HCT116 (cell line): ENCODE measurements around the gene NAALADL2. TPM values are rescaled to one million over a fixed set of nuclear protein-coding genes. Genes with fewer than 3 reads are reported as not detected.

Experiments used
- ATAC-seq: fragments of 200-7000 bp; cut with Tn5 transposase; 2 replicates; pipeline ENCODE4 v1.9.1; 2020; ENCODE audit warnings: mild to moderate bottlenecking, moderate library complexity
- BruUV-seq: library from RNA; stranded (reverse); fragments of 400-500 nt; replicated peaks from 2 replicates; lab custom pipeline; 2021; lab: Mats Ljungman, UMichigan
- CTCF ChIA-PET: fragments of 300-600 bp; sonication (Branson Sonifier 250); formaldehyde crosslinking; loops from one replicate; lab custom pipeline; 2021; ENCODE audit warnings: antibody characterized with exemption; lab: Charles Lee
- POLR2A ChIA-PET: fragments of 300-600, 350-600 bp; sonication (Branson Sonifier 250); formaldehyde crosslinking; loops from one replicate; lab custom pipeline; 2021; ENCODE audit warnings: antibody characterized with exemption; lab: Charles Lee
- RAD21 ChIA-PET, 2 experiments: fragments of 300-600 bp; sonication (Branson Sonifier 250); formaldehyde crosslinking; loops; one replicate each; lab custom pipeline; 2023; ENCODE audit warnings: low total read pairs in 2 of 2; ENCODE audit not compliant: uncharacterized antibody in 2 of 2, unreplicated experiment in 2 of 2, low non-redundant PET in 1 of 2; lab: Charles Lee
- DNase-seq: peaks from one replicate; pipeline ENCODE4 v3.0.0-alpha.2; 2010; ENCODE audit warnings: low read depth, low spot score
- H2AFZ ChIP-seq: fragments of 200-600 bp; shearing (Covaris generic), sonication (generic); 2 replicates; pipeline ENCODE4 v1.6.1; 2017; ENCODE audit warnings: low read depth, mixed run types, mixed read lengths, antibody characterized with exemption, low read length; ENCODE audit not compliant: poor library complexity, severe bottlenecking
- H3K27ac ChIP-seq: 2 replicates; pipeline ENCODE4 v1.5.1; 2012; ENCODE audit warnings: low read depth, low read length
- H3K27me3 ChIP-seq: fragments of 200-600 bp; sonication (generic); 2 replicates; pipeline ENCODE4 v1.6.1; 2016; ENCODE audit warnings: mixed run types, low read length, mixed read lengths; ENCODE audit not compliant: insufficient read depth
- H3K36me3 ChIP-seq, 2 experiments: fragments of 200-500 bp in 1 of 2; fragments of 200-600 bp in 1 of 2; sonication (Bioruptor generic) in 1 of 2; sonication (generic) in 1 of 2; 2 replicates each; pipeline versions ENCODE4 v1.5.1 to v1.6.1; 2014 to 2016; ENCODE audit warnings: low read length in 2 of 2, inconsistent platforms in 1 of 2, mixed read lengths in 1 of 2, mixed run types in 1 of 2; ENCODE audit not compliant: insufficient read depth in 2 of 2, control insufficient read depth in 1 of 2
- H3K4me1 ChIP-seq, 2 experiments: fragments of 200-600 bp in 1 of 2; sonication (generic) in 1 of 2; 2 replicates each; pipeline versions ENCODE4 v1.5.1 to v1.6.1; 2012 to 2017; ENCODE audit warnings: low read length in 2 of 2, inconsistent platforms in 1 of 2, mild to moderate bottlenecking in 1 of 2, mixed read lengths in 1 of 2, mixed run types in 1 of 2, moderate library complexity in 1 of 2; ENCODE audit not compliant: insufficient read depth in 2 of 2, control insufficient read depth in 1 of 2
- H3K4me2 ChIP-seq: fragments of 200-600 bp; sonication (generic); 2 replicates; pipeline ENCODE4 v1.6.1; 2017; ENCODE audit warnings: mixed run types, low read length, mixed read lengths
- H3K4me3 ChIP-seq, 2 experiments: fragments of 200-600 bp in 1 of 2; sonication (generic) in 1 of 2; replicated peaks in 1 of 2; 2 replicates each; pipeline ENCODE4 v1.5.1; 2011 to 2016; ENCODE audit warnings: low read length in 2 of 2, control low read depth in 1 of 2, low read depth in 1 of 2, mild to moderate bottlenecking in 1 of 2, mixed read lengths in 1 of 2, mixed run types in 1 of 2
- H3K79me2 ChIP-seq: fragments of 200-600 bp; sonication (generic); 2 replicates; pipeline ENCODE4 v1.6.1; 2017; ENCODE audit warnings: mild to moderate bottlenecking, mixed run types, low read length, moderate library complexity, mixed read lengths; ENCODE audit not compliant: insufficient read depth
- H3K9ac ChIP-seq: fragments of 200-600 bp; sonication (generic); 2 replicates; pipeline ENCODE4 v1.6.1; 2016; ENCODE audit warnings: low read length, mixed read lengths
- H3K9me2 ChIP-seq: fragments of 200-600 bp; sonication (generic), shearing (Covaris generic); 2 replicates; pipeline ENCODE4 v1.6.1; 2017; ENCODE audit warnings: mixed run types, mild to moderate bottlenecking, moderate library complexity; ENCODE audit not compliant: insufficient read depth
- H3K9me3 ChIP-seq, 2 experiments: fragments of 200-500 bp in 1 of 2; fragments of 200-600 bp in 1 of 2; sonication (Bioruptor generic) in 1 of 2; sonication (generic) in 1 of 2; 2 replicates each; pipeline ENCODE4 v1.6.1; 2014 to 2017; ENCODE audit warnings: low read length in 2 of 2, mixed read lengths in 2 of 2, inconsistent platforms in 1 of 2, low read depth in 1 of 2, mild to moderate bottlenecking in 1 of 2, mixed run types in 1 of 2, moderate library complexity in 1 of 2; ENCODE audit not compliant: control insufficient read depth in 1 of 2, insufficient read depth in 1 of 2
- H4K20me1 ChIP-seq: fragments of 200-600 bp; sonication (generic), shearing (Covaris generic); 2 replicates; pipeline ENCODE4 v1.6.1; 2017; ENCODE audit warnings: mixed run types, mild to moderate bottlenecking, moderate library complexity; ENCODE audit not compliant: insufficient read depth
- ATF3 ChIP-seq: IDR thresholded peaks from 2 replicates; pipeline ENCODE4 v1.6.1; 2012
- CBX3 ChIP-seq: IDR thresholded peaks from 2 replicates; pipeline ENCODE4 v1.6.1; 2012; ENCODE audit warnings: low read depth
- CTCF ChIP-seq, 3 experiments: fragments of 200-600 bp in 1 of 3; sonication (generic) in 1 of 3; IDR thresholded peaks in 2 of 3; conservative IDR thresholded peaks in 1 of 3; 2 replicates each; pipeline ENCODE4 v1.5.1; 2012 to 2017; ENCODE audit warnings: low read depth in 2 of 3, low read length in 2 of 3, antibody characterized with exemption in 1 of 3, borderline replicate concordance in 1 of 3, control low read depth in 1 of 3, mild to moderate bottlenecking in 1 of 3, mixed read lengths in 1 of 3, mixed run types in 1 of 3, moderate library complexity in 1 of 3; ENCODE audit not compliant: insufficient read depth in 1 of 3
- EGR1 ChIP-seq: IDR thresholded peaks from 2 replicates; pipeline ENCODE4 v1.6.1; 2012; ENCODE audit warnings: low read depth
- ELF1 ChIP-seq: IDR thresholded peaks from 2 replicates; pipeline ENCODE4 v1.6.1; 2012; ENCODE audit warnings: low read depth, borderline replicate concordance
- EZH2 ChIP-seq: fragments of 200-600 bp; sonication (generic); IDR thresholded peaks from 2 replicates; pipeline ENCODE4 v1.6.1; 2017; ENCODE audit warnings: antibody characterized with exemption, mixed run types
- EZH2phosphoT487 ChIP-seq: fragments of 200-600 bp; IDR thresholded peaks from 2 replicates; pipeline ENCODE4 v1.6.1; 2018; ENCODE audit warnings: antibody characterized with exemption, borderline replicate concordance
- MAX ChIP-seq: IDR thresholded peaks from 2 replicates; pipeline ENCODE4 v1.6.1; 2012
- POLR2A ChIP-seq: IDR thresholded peaks from 2 replicates; pipeline ENCODE4 v1.7.0; 2011; ENCODE audit warnings: borderline replicate concordance; ENCODE audit not compliant: insufficient read depth, insufficient read length; ENCODE audit errors: extremely low read depth
- POLR2AphosphoS5 ChIP-seq: IDR thresholded peaks from 2 replicates; pipeline ENCODE4 v1.6.1; 2011; ENCODE audit warnings: mild to moderate bottlenecking, low read depth, low read length, moderate library complexity
- SIN3A ChIP-seq: IDR thresholded peaks from 2 replicates; pipeline ENCODE4 v1.6.1; 2012; ENCODE audit warnings: low read depth
- TCF7L2 ChIP-seq: IDR thresholded peaks from 2 replicates; pipeline ENCODE4 v1.7.0; 2011; ENCODE audit warnings: borderline replicate concordance, inconsistent platforms; ENCODE audit not compliant: insufficient read depth, insufficient read length; ENCODE audit errors: extremely low read depth
- YY1 ChIP-seq: IDR thresholded peaks from 2 replicates; pipeline ENCODE4 v1.6.1; 2011; ENCODE audit warnings: low read length, low read depth, moderate library complexity, mild to moderate bottlenecking; ENCODE audit not compliant: insufficient replicate concordance; ENCODE audit errors: extremely low read depth
- ZBTB33 ChIP-seq: IDR thresholded peaks from 2 replicates; pipeline ENCODE4 v1.6.1; 2011; ENCODE audit warnings: mild to moderate bottlenecking, low read length, moderate library complexity; ENCODE audit not compliant: insufficient replicate concordance; ENCODE audit errors: extremely low read depth
- ZFX ChIP-seq: fragments of 450-650 bp; IDR thresholded peaks from 2 replicates; pipeline ENCODE4 v1.6.1; 2017
- ZNF274 ChIP-seq: fragments of 200-500 bp; sonication (Bioruptor generic); IDR thresholded peaks from 2 replicates; pipeline ENCODE4 v1.6.1; 2014; ENCODE audit warnings: mild to moderate bottlenecking, low read depth, low read length, inconsistent platforms
- intact Hi-C: fragments of 100-400 bp; cut with micrococcal nuclease; formaldehyde crosslinking; loops from 2 replicates; pipeline ENCODE4 v1.10.0; 2022
- total RNA-seq: library from RNA; stranded (reverse); gene quantifications from one replicate; pipeline ENCODE4 v1.2.1, GENCODE V29; 2021; ENCODE audit not compliant: unreplicated experiment

Gene NAALADL2
- total RNA-seq, 1 experiment from 2014 or later, result 2.9 TPM

- no TSS peak for BruUV-seq
- RAD21 ChIA-PET, result no interaction called here
- Histone ChIP-seq H3K79me2 (no peaks in the 10 kb centered on the region), H3K9ac (no peak overlapping the region), H3K4me2 (no peak overlapping the region), H3K36me3 (no peaks in the 10 kb centered on the region), H3K4me1 (no peaks in the 10 kb centered on the region), H3K27me3 (no peaks in the 10 kb centered on the region), H3K27ac (no peak overlapping the region), H4K20me1 (no peaks in the 10 kb centered on the region), H2AFZ (no peak overlapping the region), H3K4me3 (no peak overlapping the region), H3K9me2 (no peaks in the 10 kb centered on the region; the same call in 1 of the 2 replicates), H3K9me3 (no peaks in the 10 kb centered on the region)
- ATAC-seq (no peak), DNase-seq (no peak)
- POLR2A ChIA-PET, result no interaction called here
- TF ChIP-seq ZFX (no peak), TCF7L2 (no peak)
- CTCF ChIA-PET, result no interaction called here
- intact Hi-C loops, result no loop called here
Observed at GRCh38 chr3:175656461-175656860, 797.3 kb downstream of the NAALADL2 start.

GRCh38 chr3:175659670-175660350, 800.7 kb downstream of the NAALADL2 start:
- no peak overlapping the region for H3K9ac ChIP-seq
- H3K4me1 ChIP-seq, result no peaks in the 10 kb centered on the region
- H3K9me3 ChIP-seq, result no peaks in the 10 kb centered on the region
- H2AFZ ChIP-seq, result peak overlapping the region; percentile 5
- ChIA-PET POLR2A (no interaction called here), CTCF (no interaction called here), RAD21 (no interaction called here)
- no peak overlapping the region for H3K27ac ChIP-seq
- no peaks in the 10 kb centered on the region for H3K27me3 ChIP-seq
- H3K9me2 ChIP-seq, result no peaks in the 10 kb centered on the region; the same call in 1 of the 2 replicates
- H3K79me2 ChIP-seq, result no peaks in the 10 kb centered on the region
- H3K36me3 ChIP-seq, result no peaks in the 10 kb centered on the region
- ATAC-seq (no peak), DNase-seq (no peak)
- intact Hi-C loops, result no loop called here
- no TSS peak for BruUV-seq
- H3K4me3 ChIP-seq, result no peak overlapping the region
- H4K20me1 ChIP-seq, result no peaks in the 10 kb centered on the region
- no peak overlapping the region for H3K4me2 ChIP-seq
- TF ChIP-seq POLR2A (no peak), POLR2AphosphoS5 (no peak), YY1 (no peak), SIN3A (no peak), MAX (no peak), EGR1 (no peak), CTCF (IDR thresholded peaks at IDR 0.05 in 2 of 3, conservative IDR thresholded peaks at IDR 0.05 in 1 of 3; ENCODE audit: borderline replicate concordance in 1 of 3, insufficient read depth in 1 of 3, low read depth in 2 of 3, low read length in 2 of 3) (no peak), CBX3 (no peak), ZBTB33 (no peak), ATF3 (no peak), ZNF274 (no peak), TCF7L2 (no peak), ELF1 (no peak), EZH2phosphoT487 (no peak), EZH2 (no peak)
